GM12892 (cell line): ENCODE data around the gene SERPING1.

ENCODE experiments used
- POLR2A ChIP-seq: IDR thresholded peaks from 2 replicates; pipeline ENCODE4 v1.6.1; 2011; ENCODE audit warnings: low read depth, low read length, control low read depth
- POLR2AphosphoS5 ChIP-seq: IDR thresholded peaks from 2 replicates; pipeline ENCODE4 v1.6.1; 2011; ENCODE audit warnings: low read depth, low read length, control low read depth
- TAF1 ChIP-seq: IDR thresholded peaks from 2 replicates; pipeline ENCODE4 v1.6.1; 2011; ENCODE audit warnings: low read depth, mild to moderate bottlenecking, control low read depth, low read length, borderline replicate concordance

- TF ChIP-seq POLR2AphosphoS5 (no peak), TAF1 (no peak), POLR2A (no peak)
Observed at GRCh38 chr11:57547854-57548377, 49.6 kb upstream of the SERPING1 start.
